Thymus (tissue), 11 donors: ENCODE data around the gene PGM5. TPM values are rescaled to one million over a fixed set of nuclear protein-coding genes. Genes with fewer than 3 reads are reported as not detected.

Experiments used
- DNase-seq, 9 donors: peaks; one replicate each; pipeline ENCODE4 v3.0.0-alpha.2; 2013; ENCODE audit warnings: low spot score in 9 of 9, low read depth in 6 of 9, missing footprints in 1 of 9
- H3K27ac ChIP-seq, 2 donors: one replicate each; pipeline ENCODE4 v1.5.1; 2013; ENCODE audit warnings: control low read depth in 1 of 2, low read depth in 1 of 2, low read length in 1 of 2, mild to moderate bottlenecking in 1 of 2, moderate library complexity in 1 of 2
- H3K27me3 ChIP-seq, 2 donors: one replicate each; pipeline ENCODE4 v1.5.1; 2013; ENCODE audit warnings: low read length in 1 of 2; ENCODE audit not compliant: control insufficient read depth in 2 of 2, insufficient read depth in 1 of 2
- H3K36me3 ChIP-seq, 2 donors: one replicate each; pipeline ENCODE4 v1.5.1; 2013; ENCODE audit warnings: low read length in 1 of 2, mild to moderate bottlenecking in 1 of 2, moderate library complexity in 1 of 2; ENCODE audit not compliant: control insufficient read depth in 2 of 2, insufficient read depth in 2 of 2
- H3K4me1 ChIP-seq, 2 donors: one replicate each; pipeline ENCODE4 v1.5.1; 2013; ENCODE audit warnings: low read length in 2 of 2; ENCODE audit not compliant: control insufficient read depth in 2 of 2, insufficient read depth in 2 of 2
- H3K4me3 ChIP-seq, 2 donors: one replicate each; pipeline ENCODE4 v1.5.1; 2013; ENCODE audit warnings: low read length in 2 of 2, control low read depth in 1 of 2, mild to moderate bottlenecking in 1 of 2
- H3K9me3 ChIP-seq, 2 donors: one replicate each; pipeline ENCODE4 v1.5.1; 2013; ENCODE audit warnings: low read length in 1 of 2, mild to moderate bottlenecking in 1 of 2; ENCODE audit not compliant: control insufficient read depth in 2 of 2, insufficient read depth in 1 of 2
- WGBS: extraction: QIAGEN DNeasy Blood & Tissue Kit; methylation state at CpG from one replicate; pipeline ENCODE4 v1.1.7; 2013; 5-methylcytosine and 5-hydroxymethylcytosine counted together
- polyA plus RNA-seq: library from polyadenylated mRNA; stranded (reverse); fragments of 200-250 nt; gene quantifications from one replicate; pipeline ENCODE4 v1.2.3, GENCODE V29; 2013
- total RNA-seq: library from RNA; stranded (reverse); fragments of 120-200 nt; gene quantifications from one replicate; pipeline ENCODE4 v1.2.4, GENCODE V29; 2013
- donor health status: healthy.

PGM5 gene
- total and polyA plus RNA-seq, 2 donors = 4.3 to 5.2 TPM

DNA sequence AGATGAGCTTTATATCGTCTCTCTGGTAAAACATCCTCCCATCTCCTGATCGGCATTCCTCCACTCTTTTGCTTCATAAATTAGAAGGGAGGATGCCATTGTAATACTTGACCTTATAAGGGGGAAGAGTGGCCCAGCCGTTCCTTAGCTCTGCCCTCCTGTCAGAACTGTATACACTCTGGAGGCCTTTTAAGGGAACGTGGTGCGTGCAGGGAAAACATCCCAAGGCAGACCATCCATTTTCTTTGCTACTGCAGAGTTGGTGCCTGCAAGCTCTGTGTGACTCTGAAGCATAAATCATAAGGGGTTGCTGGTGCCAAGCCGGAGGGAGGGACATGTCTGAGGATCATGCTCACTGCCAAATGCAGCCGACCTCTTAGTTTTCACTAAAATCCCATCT lies 90.4 kb downstream of the PGM5 start:
- WGBS = 94% methylated on average over 7 of the region's 7 CpGs
- Histone ChIP-seq H3K4me3 (no peak overlapping the region), H3K4me1 (no peaks in the 10 kb centered on the region), H3K9me3 (no peaks in the 10 kb centered on the region), H3K36me3 (no peaks in the 10 kb centered on the region), H3K27ac (no peak overlapping the region), H3K27me3 (no peaks in the 10 kb centered on the region)
- DNase-seq = no peak

DNA sequence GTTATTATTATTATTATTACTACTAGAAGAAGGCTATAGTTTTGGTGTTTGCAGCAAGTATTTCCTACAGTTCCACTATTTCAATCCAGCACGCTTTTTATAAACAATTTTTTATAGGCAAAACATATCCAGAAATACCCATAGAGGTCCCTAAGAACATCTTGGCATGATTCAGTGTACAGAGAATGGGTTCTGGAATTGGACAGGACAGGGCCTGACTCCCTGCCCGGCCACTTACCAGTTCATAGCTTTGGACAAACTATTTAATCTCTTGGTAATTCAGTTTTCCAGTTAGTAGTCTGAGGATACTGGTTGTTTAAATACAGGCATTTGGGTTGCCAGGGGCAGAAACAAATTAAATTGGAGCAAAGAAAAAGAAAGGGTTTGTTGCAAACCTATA lies 91.2 kb downstream of the PGM5 start:
- H3K36me3 ChIP-seq = no peaks in the 10 kb centered on the region
- H3K4me1 ChIP-seq = no peaks in the 10 kb centered on the region
- H3K27ac ChIP-seq = no peak overlapping the region
- 93% methylated on average over 2 of the region's 2 CpGs for WGBS
- no peak for DNase-seq
- H3K9me3 ChIP-seq = no peaks in the 10 kb centered on the region
- no peaks in the 10 kb centered on the region for H3K27me3 ChIP-seq
- H3K4me3 ChIP-seq = no peak overlapping the region

DNA sequence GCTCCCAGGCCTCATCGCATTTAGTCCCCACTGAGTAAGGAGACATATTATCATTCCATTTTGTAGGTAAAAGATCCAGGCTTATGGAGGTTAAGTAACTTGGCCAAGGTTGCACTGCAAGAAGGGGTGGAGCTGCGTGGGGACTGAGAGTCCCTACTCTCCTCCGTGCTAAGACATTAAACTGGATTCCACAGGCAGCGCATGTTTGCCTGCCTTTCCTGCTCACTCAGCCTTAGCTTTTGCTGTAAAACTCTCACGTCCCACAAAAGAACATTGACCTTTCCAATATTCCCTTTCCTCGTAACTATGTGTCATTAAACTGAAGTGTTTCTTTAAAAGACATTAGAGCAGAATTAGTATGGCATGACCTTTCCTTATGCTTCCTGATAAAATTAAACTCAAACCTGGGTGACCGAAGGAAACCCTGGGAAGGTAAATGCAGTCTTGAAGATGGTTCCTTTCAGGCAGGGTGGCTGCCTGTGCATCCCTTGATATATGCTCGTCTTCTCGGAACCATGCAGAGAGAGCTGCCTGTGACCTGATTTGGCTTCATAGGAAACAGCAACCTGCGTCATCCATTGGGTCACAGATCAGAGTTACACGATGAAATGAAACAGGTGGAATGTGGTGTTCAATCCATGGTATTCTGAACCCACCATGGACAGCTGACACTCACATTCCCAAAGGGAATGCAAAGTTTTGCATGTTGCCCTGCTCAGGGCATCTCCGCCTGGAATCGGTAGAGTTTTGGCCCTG lies 98.3 kb downstream of the PGM5 start:
- H3K27ac ChIP-seq = no peak overlapping the region
- no peaks in the 10 kb centered on the region for H3K36me3 ChIP-seq
- no peaks in the 10 kb centered on the region for H3K27me3 ChIP-seq
- H3K4me3 ChIP-seq = no peak overlapping the region
- no peaks in the 10 kb centered on the region for H3K4me1 ChIP-seq
- no peak for DNase-seq
- H3K9me3 ChIP-seq = no peaks in the 10 kb centered on the region
- 96% methylated on average over 13 of the region's 13 CpGs for WGBS

DNA sequence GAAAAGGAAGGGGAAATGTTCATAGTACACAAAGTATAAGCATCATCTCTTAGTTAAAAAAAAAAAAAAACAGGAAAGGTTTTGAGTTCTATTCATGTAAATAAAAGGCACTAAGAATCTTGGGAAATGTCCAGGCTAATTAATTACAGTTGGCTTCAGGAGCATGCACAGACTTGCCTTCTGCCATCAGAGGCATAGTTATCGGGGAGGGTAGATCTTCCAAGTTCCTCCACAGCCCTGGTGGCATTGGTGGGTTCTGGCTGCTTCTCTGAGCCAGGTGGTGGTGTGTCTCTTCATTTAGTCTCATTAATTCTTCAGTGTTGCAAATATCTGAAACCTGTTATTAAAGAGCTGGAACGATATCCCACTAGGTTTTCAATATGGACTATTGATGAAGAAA lies 99.0 kb downstream of the PGM5 start:
- H3K27ac ChIP-seq = no peak overlapping the region
- WGBS = 93% methylated on average over 2 of the region's 2 CpGs
- no peaks in the 10 kb centered on the region for H3K27me3 ChIP-seq
- H3K36me3 ChIP-seq = no peaks in the 10 kb centered on the region
- DNase-seq = no peak
- no peaks in the 10 kb centered on the region for H3K9me3 ChIP-seq
- no peaks in the 10 kb centered on the region for H3K4me1 ChIP-seq
- H3K4me3 ChIP-seq = no peak overlapping the region

DNA sequence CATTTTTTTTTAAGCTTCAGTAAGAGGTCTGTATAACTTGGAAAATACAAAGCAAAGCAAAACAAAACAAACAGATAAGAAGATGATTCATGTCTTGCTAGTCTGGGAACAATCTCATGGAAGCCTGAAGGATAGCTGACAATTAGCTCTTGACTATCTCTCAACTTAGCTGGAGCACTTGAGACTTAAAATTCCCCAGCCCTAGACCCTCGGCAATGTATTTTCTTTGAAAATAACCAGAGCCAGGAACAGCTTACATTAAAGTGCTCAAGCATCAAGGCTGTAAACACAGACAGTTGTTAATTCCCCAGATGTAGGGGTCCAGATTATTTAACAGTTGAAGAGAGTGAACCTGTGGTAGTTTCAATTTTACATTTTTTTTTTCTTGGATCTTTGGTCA lies 101.4 kb downstream of the PGM5 start:
- Histone ChIP-seq H3K27me3 (no peaks in the 10 kb centered on the region), H3K36me3 (no peaks in the 10 kb centered on the region), H3K4me3 (no peak overlapping the region), H3K4me1 (no peaks in the 10 kb centered on the region), H3K27ac (no peak overlapping the region), H3K9me3 (no peaks in the 10 kb centered on the region)
- DNase-seq = no peak
- 92% methylated on average over 1 of the region's 1 CpG for WGBS

- H3K4me3 ChIP-seq = no peak overlapping the region
- H3K9me3 ChIP-seq = no peaks in the 10 kb centered on the region
- no peaks in the 10 kb centered on the region for H3K4me1 ChIP-seq
- H3K36me3 ChIP-seq = no peaks in the 10 kb centered on the region
- no peaks in the 10 kb centered on the region for H3K27me3 ChIP-seq
- H3K27ac ChIP-seq = no peak overlapping the region
- 95% methylated on average over 1 of the region's 1 CpG for WGBS
- no peak for DNase-seq
These were observed 102.5 kb downstream of the PGM5 start for GRCh38 chr9:68458918-68459317.

DNA sequence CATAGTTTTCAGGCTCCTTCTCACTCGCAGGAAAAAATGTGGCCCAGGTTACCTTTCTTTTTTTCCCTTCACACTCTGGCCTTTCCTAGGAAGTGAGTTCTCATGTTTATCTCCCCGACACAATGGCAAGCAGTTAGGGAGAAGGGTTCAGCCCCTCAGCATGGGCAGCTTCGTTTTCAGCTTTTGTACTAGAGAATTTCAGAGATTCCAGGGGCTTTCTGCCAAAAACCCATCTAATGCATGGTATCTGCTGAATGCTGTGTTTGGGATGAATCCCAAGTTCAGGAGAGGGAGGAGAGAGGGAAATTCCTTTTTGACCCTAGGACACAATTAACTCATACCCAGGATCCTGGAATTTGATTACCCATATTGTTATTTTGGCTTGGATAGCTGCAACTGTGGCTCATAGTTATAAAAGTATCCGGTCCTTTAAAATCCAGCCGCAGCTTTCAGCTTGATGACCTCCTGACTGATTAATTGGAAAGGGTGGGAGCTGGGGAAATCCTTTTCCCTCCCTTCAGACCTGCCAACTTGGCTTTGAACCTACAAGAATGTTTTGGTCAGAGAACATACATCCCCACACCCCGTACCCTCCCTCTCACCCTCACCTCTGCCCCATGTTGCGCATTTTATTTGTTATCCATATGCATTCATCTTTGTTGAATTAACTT lies 105.8 kb downstream of the PGM5 start:
- Histone ChIP-seq H3K27ac (no peak overlapping the region), H3K9me3 (no peaks in the 10 kb centered on the region), H3K27me3 (no peaks in the 10 kb centered on the region), H3K4me3 (no peak overlapping the region), H3K4me1 (no peaks in the 10 kb centered on the region), H3K36me3 (no peaks in the 10 kb centered on the region)
- no peak for DNase-seq
- 89% methylated on average over 7 of the region's 7 CpGs for WGBS

DNA sequence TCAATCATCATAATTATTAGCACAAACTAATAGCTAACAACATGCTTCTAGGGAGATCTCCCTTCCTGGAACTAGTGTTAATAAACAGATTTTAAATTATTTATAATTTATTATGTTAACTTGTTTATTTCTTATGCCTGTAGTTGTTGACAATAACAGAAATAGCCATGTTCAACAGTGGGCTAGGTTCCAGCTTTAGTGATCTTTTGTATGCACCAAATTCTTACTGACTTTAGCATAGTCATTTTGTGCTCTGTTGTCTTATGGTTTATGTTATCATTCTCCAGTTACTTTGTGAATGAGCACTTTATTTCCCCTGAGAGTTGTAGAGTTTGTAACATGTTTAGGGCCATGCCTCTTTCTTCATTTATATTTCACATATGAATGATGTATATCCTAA lies 113.7 kb downstream of the PGM5 start:
- no peaks in the 10 kb centered on the region for H3K36me3 ChIP-seq
- no peaks in the 10 kb centered on the region for H3K27me3 ChIP-seq
- H3K4me1 ChIP-seq = no peaks in the 10 kb centered on the region
- no peak overlapping the region for H3K4me3 ChIP-seq
- H3K9me3 ChIP-seq = no peaks in the 10 kb centered on the region
- H3K27ac ChIP-seq = no peak overlapping the region
- DNase-seq = no peak

GRCh38 chr9:68470634-68471033 lies 114.2 kb downstream of the PGM5 start:
- H3K9me3 ChIP-seq = no peaks in the 10 kb centered on the region
- H3K4me1 ChIP-seq = no peaks in the 10 kb centered on the region
- WGBS = 98% methylated on average over 5 of the region's 5 CpGs
- H3K27ac ChIP-seq = no peak overlapping the region
- H3K36me3 ChIP-seq = no peaks in the 10 kb centered on the region
- H3K27me3 ChIP-seq = no peaks in the 10 kb centered on the region
- no peak overlapping the region for H3K4me3 ChIP-seq
- no peak for DNase-seq
